ENCODE measurements around the gene ZNF778. TPM values are rescaled to one million over a fixed set of nuclear protein-coding genes. Genes with fewer than 3 reads are reported as not detected.
A peak's percentile ranks its signal among the peaks of the same experiment; 100 is the strongest.

Gene ZNF778
- total RNA-seq, 1 experiment from 2014 or later, result 19.5 TPM

- intact Hi-C loops (cut with micrococcal nuclease), result loop anchor here (1.0 to 2.0 kb wide), 4 partner anchors 21 to 359 kb away; partner anchors contain the start of genes SLC22A31 and ZNF778
- Histone ChIP-seq H3K27me3 (ENCODE audit: insufficient read depth, low read length) (no peaks in the 10 kb centered on the region), H2AFZ (ENCODE audit: low read depth, low read length, poor library complexity, severe bottlenecking) (peak within 1 kb of the TSS; percentile 73), H3K4me3 (replicated peaks in 1 of 2; ENCODE audit: low read depth in 1 of 2, low read length in 2 of 2) (peak within 1 kb of the TSS; percentile 38 to 54), H3K9me2 (ENCODE audit: insufficient read depth) (no peaks in the 10 kb centered on the region), H3K79me2 (ENCODE audit: insufficient read depth, low read length) (no peaks in the 10 kb centered on the region), H3K9ac (ENCODE audit: low read length) (peak within 1 kb of the TSS; percentile 55), H3K4me1 (ENCODE audit: control insufficient read depth in 1 of 2, insufficient read depth in 2 of 2, low read length in 2 of 2) (peaks cover 24 to 40% of the 10 kb centered on the region in 2 experiments), H4K20me1 (ENCODE audit: insufficient read depth) (no peaks in the 10 kb centered on the region), H3K27ac (ENCODE audit: low read depth, low read length) (peak within 1 kb of the TSS; percentile 41; the same call in 1 of the 2 replicates), H3K9me3 (ENCODE audit: control insufficient read depth in 1 of 2, insufficient read depth in 1 of 2, low read depth in 1 of 2, low read length in 2 of 2) (no peaks in the 10 kb centered on the region), H3K36me3 (ENCODE audit: control insufficient read depth in 1 of 2, insufficient read depth in 2 of 2, low read length in 2 of 2) (no peaks in the 10 kb centered on the region), H3K4me2 (ENCODE audit: low read length) (peak within 1 kb of the TSS; percentile 91)
- RAD21 ChIA-PET (ENCODE audit: low non-redundant PET in 1 of 2, low total read pairs in 2 of 2, uncharacterized antibody in 2 of 2, unreplicated experiment in 2 of 2), result interaction anchor here (0.5 to 1.0 kb wide), 6 partner anchors 21 to 359 kb away, joined by 3 to 5 read pairs (median 4); no protein-coding TSS in a partner anchor
- DNase-seq (ENCODE audit: low read depth, low spot score) (peak; percentile 98), ATAC-seq (peak; percentile 90)
- BruUV-seq (replicated peaks), result TSS peak; percentile 77
- POLR2A ChIA-PET, result interaction anchor here (0.7 to 1.4 kb wide), 8 partner anchors 16 to 360 kb away, joined by 3 to 12 read pairs (median 4); partner anchors contain the start of genes APRT and ZNF778
- TF ChIP-seq POLR2AphosphoS5 (IDR thresholded peaks at IDR 0.05; ENCODE audit: low read depth, low read length) (peak; percentile 53), CEBPB (IDR thresholded peaks at IDR 0.05; ENCODE audit: low read depth) (no peak), ZNF274 (IDR thresholded peaks at IDR 0.05; ENCODE audit: low read depth, low read length) (no peak), JUND (IDR thresholded peaks at IDR 0.05) (no peak), EGR1 (IDR thresholded peaks at IDR 0.05; ENCODE audit: low read depth) (no peak)
- CTCF ChIA-PET, result interaction anchor here (0.8 to 1.6 kb wide), 11 partner anchors 16 to 434 kb away, joined by 3 to 11 read pairs (median 4); partner anchors contain the start of genes PIEZO1 and SLC22A31
These were observed 46.0 kb upstream of the ZNF778 start, which contains the start of gene CDH15 for GRCh38 chr16:89171216-89172170. Gene CDH15, plus strand, starts transcription at chr16:89171748. Its CDS starts 84 bp downstream, at chr16:89171832.

DNA sequence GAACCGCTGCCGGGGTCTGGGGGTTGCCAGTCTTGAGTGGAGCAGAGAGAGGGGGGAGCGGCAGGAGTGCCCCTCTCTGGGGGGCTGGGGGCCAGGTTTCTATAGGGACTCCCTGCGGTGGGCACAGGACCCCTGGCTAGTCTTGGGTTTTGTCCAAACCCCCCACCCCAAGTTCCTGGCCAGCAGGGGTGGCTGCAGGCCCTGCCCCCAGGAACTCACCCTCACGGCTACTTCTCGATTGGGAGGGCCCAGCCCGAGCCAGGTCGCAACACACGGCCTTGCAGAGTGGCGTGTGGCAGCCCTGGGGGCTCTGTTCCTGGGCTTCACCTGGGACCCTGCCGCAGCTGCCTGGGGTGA is 45.4 kb upstream of the ZNF778 start:
- Histone ChIP-seq H3K4me3 (replicated peaks in 1 of 2; ENCODE audit: low read depth in 1 of 2, low read length in 2 of 2) (peak overlapping the region; percentile 29 to 54), H3K9me2 (ENCODE audit: insufficient read depth) (no peaks in the 10 kb centered on the region), H3K4me2 (ENCODE audit: low read length) (peak overlapping the region; percentile 91), H3K4me1 (ENCODE audit: control insufficient read depth in 1 of 2, insufficient read depth in 2 of 2, low read length in 2 of 2) (peaks cover 21 to 35% of the 10 kb centered on the region in 2 experiments), H3K79me2 (ENCODE audit: insufficient read depth, low read length) (no peaks in the 10 kb centered on the region), H3K36me3 (ENCODE audit: control insufficient read depth in 1 of 2, insufficient read depth in 2 of 2, low read length in 2 of 2) (no peaks in the 10 kb centered on the region), H3K27ac (ENCODE audit: low read depth, low read length) (peak overlapping the region; percentile 38; the same call in 1 of the 2 replicates), H3K9me3 (ENCODE audit: control insufficient read depth in 1 of 2, insufficient read depth in 1 of 2, low read depth in 1 of 2, low read length in 2 of 2) (no peaks in the 10 kb centered on the region), H4K20me1 (ENCODE audit: insufficient read depth) (no peaks in the 10 kb centered on the region), H3K9ac (ENCODE audit: low read length) (peak overlapping the region; percentile 55), H3K27me3 (ENCODE audit: insufficient read depth, low read length) (no peaks in the 10 kb centered on the region), H2AFZ (ENCODE audit: low read depth, low read length, poor library complexity, severe bottlenecking) (no peak overlapping the region)
- ChIA-PET CTCF (no interaction called here), POLR2A (no interaction called here), RAD21 (ENCODE audit: low non-redundant PET in 1 of 2, low total read pairs in 2 of 2, uncharacterized antibody in 2 of 2, unreplicated experiment in 2 of 2) (no interaction called here)
- ATAC-seq (no peak), DNase-seq (ENCODE audit: low read depth, low spot score) (no peak)
- BruUV-seq (replicated peaks), result no TSS peak
- TF ChIP-seq SIN3A (IDR thresholded peaks at IDR 0.05; ENCODE audit: low read depth), result no peak
- no peak for TF ChIP-seq REST (IDR thresholded peaks at IDR 0.05; ENCODE audit: low read depth)
- TF ChIP-seq POLR2A (IDR thresholded peaks at IDR 0.05; ENCODE audit: borderline replicate concordance, extremely low read depth, insufficient read depth, insufficient read length), result no peak
- TF ChIP-seq RAD21 (IDR thresholded peaks at IDR 0.05; ENCODE audit: low read depth), result no peak
- no peak for TF ChIP-seq TCF7L2 (IDR thresholded peaks at IDR 0.05; ENCODE audit: borderline replicate concordance, extremely low read depth, insufficient read depth, insufficient read length)
- no peak for TF ChIP-seq JUND (IDR thresholded peaks at IDR 0.05)
- no peak for TF ChIP-seq ZNF274 (IDR thresholded peaks at IDR 0.05; ENCODE audit: low read depth, low read length)
- TF ChIP-seq POLR2AphosphoS5 (IDR thresholded peaks at IDR 0.05; ENCODE audit: low read depth, low read length), result no peak
- TF ChIP-seq, protein P1, sequence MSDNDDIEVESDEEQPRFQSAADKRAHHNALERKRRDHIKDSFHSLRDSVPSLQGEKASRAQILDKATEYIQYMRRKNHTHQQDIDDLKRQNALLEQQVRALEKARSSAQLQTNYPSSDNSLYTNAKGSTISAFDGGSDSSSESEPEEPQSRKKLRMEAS (IDR thresholded peaks at IDR 0.05), result no peak
- TF ChIP-seq ELF1 (IDR thresholded peaks at IDR 0.05; ENCODE audit: borderline replicate concordance, low read depth), result no peak
- no peak for TF ChIP-seq SRF (IDR thresholded peaks at IDR 0.05; ENCODE audit: low read depth)
- no peak for TF ChIP-seq EZH2phosphoT487 (IDR thresholded peaks at IDR 0.05; ENCODE audit: borderline replicate concordance)
- TF ChIP-seq FOSL1 (IDR thresholded peaks at IDR 0.05; ENCODE audit: low read depth), result no peak
- no peak for TF ChIP-seq EZH2 (IDR thresholded peaks at IDR 0.05)
- no peak for TF ChIP-seq CEBPB (IDR thresholded peaks at IDR 0.05; ENCODE audit: low read depth)
- intact Hi-C loops (cut with micrococcal nuclease), result no loop called here
